PC-9 (cell line): Measurements from ENCODE around the gene CCR5AS.

ENCODE experiments used
- EZH2 ChIP-seq: fragments of 200-600 bp; sonication (generic); IDR thresholded peaks from 2 replicates; pipeline ENCODE4 v1.8.0; 2017; ENCODE audit warnings: antibody characterized with exemption, low read depth
- TF ChIP-seq, protein P1 (sequence below): fragments of 200-600 bp; sonication (generic); conservative IDR thresholded peaks from 2 replicates; pipeline ENCODE4 v1.6.1; 2017; ENCODE audit warnings: mixed run types, antibody characterized with exemption, mild to moderate bottlenecking, moderate library complexity

- TF ChIP-seq, protein P1, sequence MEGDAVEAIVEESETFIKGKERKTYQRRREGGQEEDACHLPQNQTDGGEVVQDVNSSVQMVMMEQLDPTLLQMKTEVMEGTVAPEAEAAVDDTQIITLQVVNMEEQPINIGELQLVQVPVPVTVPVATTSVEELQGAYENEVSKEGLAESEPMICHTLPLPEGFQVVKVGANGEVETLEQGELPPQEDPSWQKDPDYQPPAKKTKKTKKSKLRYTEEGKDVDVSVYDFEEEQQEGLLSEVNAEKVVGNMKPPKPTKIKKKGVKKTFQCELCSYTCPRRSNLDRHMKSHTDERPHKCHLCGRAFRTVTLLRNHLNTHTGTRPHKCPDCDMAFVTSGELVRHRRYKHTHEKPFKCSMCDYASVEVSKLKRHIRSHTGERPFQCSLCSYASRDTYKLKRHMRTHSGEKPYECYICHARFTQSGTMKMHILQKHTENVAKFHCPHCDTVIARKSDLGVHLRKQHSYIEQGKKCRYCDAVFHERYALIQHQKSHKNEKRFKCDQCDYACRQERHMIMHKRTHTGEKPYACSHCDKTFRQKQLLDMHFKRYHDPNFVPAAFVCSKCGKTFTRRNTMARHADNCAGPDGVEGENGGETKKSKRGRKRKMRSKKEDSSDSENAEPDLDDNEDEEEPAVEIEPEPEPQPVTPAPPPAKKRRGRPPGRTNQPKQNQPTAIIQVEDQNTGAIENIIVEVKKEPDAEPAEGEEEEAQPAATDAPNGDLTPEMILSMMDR, result no peak
- TF ChIP-seq EZH2, result no peak
Observed at GRCh38 chr3:46354984-46355383, 51.9 kb downstream of the CCR5AS start.
